WTC11 (cell line): ENCODE measurements around the gene TSC22D4. TPM values are rescaled to one million over a fixed set of nuclear protein-coding genes. Genes with fewer than 3 reads are reported as not detected.

ENCODE experiments used
- AR ChIP-seq: fragments of 250-450 bp; sonication (Bioruptor Pico); IDR thresholded peaks from 2 replicates; pipeline ENCODE4 v1.9.0; 2021; ENCODE audit warnings: mild to moderate bottlenecking
- E2F1 ChIP-seq: sonication (generic); formaldehyde crosslinking; IDR thresholded peaks from 2 replicates; pipeline ENCODE4 v1.8.0; 2022; ENCODE audit warnings: mild to moderate bottlenecking, missing genetic modification reagents
- ESRRA ChIP-seq: sonication (generic); formaldehyde crosslinking; IDR thresholded peaks from 2 replicates; pipeline ENCODE4 v1.8.1; 2022; ENCODE audit warnings: mild to moderate bottlenecking, missing genetic modification reagents, borderline replicate concordance
- JAZF1 ChIP-seq: fragments of 250-450 bp; sonication (Bioruptor Pico); IDR thresholded peaks from 2 replicates; pipeline ENCODE4 v1.9.0; 2021; ENCODE audit warnings: moderate library complexity, mild to moderate bottlenecking, inconsistent platforms
- KAT7 ChIP-seq: sonication (generic); formaldehyde crosslinking; IDR thresholded peaks from 2 replicates; pipeline ENCODE4 v1.8.1; 2023; ENCODE audit warnings: missing genetic modification reagents, mild to moderate bottlenecking, borderline replicate concordance
- MAX ChIP-seq: sonication (generic); formaldehyde crosslinking; IDR thresholded peaks from 2 replicates; pipeline ENCODE4 v1.8.0; 2022; ENCODE audit warnings: mild to moderate bottlenecking, missing genetic modification reagents
- NFE2L1 ChIP-seq: sonication (generic); formaldehyde crosslinking; IDR thresholded peaks from 2 replicates; pipeline ENCODE4 v1.8.1; 2023; ENCODE audit warnings: missing genetic modification reagents
- NR3C1 ChIP-seq: sonication (generic); formaldehyde crosslinking; conservative IDR thresholded peaks from 2 replicates; pipeline ENCODE4 v1.8.1; 2023; ENCODE audit warnings: low read depth, mild to moderate bottlenecking, missing genetic modification reagents
- PRRX2 ChIP-seq: fragments of 250-450 bp; sonication (Bioruptor Pico); IDR thresholded peaks from 2 replicates; pipeline ENCODE4 v1.8.0; 2021; ENCODE audit warnings: mild to moderate bottlenecking
- SOX15 ChIP-seq: fragments of 250-450 bp; sonication (Bioruptor Pico); IDR thresholded peaks from 2 replicates; pipeline ENCODE4 v1.9.0; 2021; ENCODE audit warnings: mild to moderate bottlenecking
- ZNF121 ChIP-seq: sonication (generic); formaldehyde crosslinking; IDR thresholded peaks from 2 replicates; pipeline ENCODE4 v1.8.0; 2023; ENCODE audit warnings: missing genetic modification reagents
- ZNF219 ChIP-seq: sonication (generic); formaldehyde crosslinking; IDR thresholded peaks from 2 replicates; pipeline ENCODE4 v1.8.0; 2023; ENCODE audit warnings: missing genetic modification reagents, mild to moderate bottlenecking, borderline replicate concordance
- ZNF281 ChIP-seq: sonication (generic); formaldehyde crosslinking; IDR thresholded peaks from 2 replicates; pipeline ENCODE4 v1.8.0; 2023; ENCODE audit warnings: mild to moderate bottlenecking, missing genetic modification reagents
- ZNF671 ChIP-seq: fragments of 250-450 bp; sonication (Bioruptor Pico); IDR thresholded peaks from 2 replicates; pipeline ENCODE4 v1.8.0; 2021; ENCODE audit warnings: mild to moderate bottlenecking
- total RNA-seq: library from RNA; stranded (reverse); gene quantifications from 3 replicates; pipeline ENCODE4 v1.2.3, GENCODE V29; 2021
- TF ChIP-seq, protein P1 (sequence below): sonication (generic); formaldehyde crosslinking; IDR thresholded peaks from 2 replicates; pipeline ENCODE4 v1.8.1; 2023; ENCODE audit warnings: mild to moderate bottlenecking, moderate library complexity, missing genetic modification reagents
- TF ChIP-seq, protein P2 (sequence below): sonication (generic); formaldehyde crosslinking; IDR thresholded peaks from 2 replicates; pipeline ENCODE4 v1.8.0; 2022; ENCODE audit warnings: missing genetic modification reagents
- TF ChIP-seq, protein P3 (sequence below): sonication (generic); formaldehyde crosslinking; IDR thresholded peaks from 2 replicates; pipeline ENCODE4 v1.8.1; 2023; ENCODE audit warnings: mild to moderate bottlenecking, missing genetic modification reagents, borderline replicate concordance
- TF ChIP-seq, protein P4 (sequence below): sonication (generic); formaldehyde crosslinking; IDR thresholded peaks from 2 replicates; pipeline ENCODE4 v1.8.0; 2023; ENCODE audit warnings: missing genetic modification reagents

Gene TSC22D4
- total RNA-seq, 1 experiment from 2014 or later = 34.5 TPM

DNA sequence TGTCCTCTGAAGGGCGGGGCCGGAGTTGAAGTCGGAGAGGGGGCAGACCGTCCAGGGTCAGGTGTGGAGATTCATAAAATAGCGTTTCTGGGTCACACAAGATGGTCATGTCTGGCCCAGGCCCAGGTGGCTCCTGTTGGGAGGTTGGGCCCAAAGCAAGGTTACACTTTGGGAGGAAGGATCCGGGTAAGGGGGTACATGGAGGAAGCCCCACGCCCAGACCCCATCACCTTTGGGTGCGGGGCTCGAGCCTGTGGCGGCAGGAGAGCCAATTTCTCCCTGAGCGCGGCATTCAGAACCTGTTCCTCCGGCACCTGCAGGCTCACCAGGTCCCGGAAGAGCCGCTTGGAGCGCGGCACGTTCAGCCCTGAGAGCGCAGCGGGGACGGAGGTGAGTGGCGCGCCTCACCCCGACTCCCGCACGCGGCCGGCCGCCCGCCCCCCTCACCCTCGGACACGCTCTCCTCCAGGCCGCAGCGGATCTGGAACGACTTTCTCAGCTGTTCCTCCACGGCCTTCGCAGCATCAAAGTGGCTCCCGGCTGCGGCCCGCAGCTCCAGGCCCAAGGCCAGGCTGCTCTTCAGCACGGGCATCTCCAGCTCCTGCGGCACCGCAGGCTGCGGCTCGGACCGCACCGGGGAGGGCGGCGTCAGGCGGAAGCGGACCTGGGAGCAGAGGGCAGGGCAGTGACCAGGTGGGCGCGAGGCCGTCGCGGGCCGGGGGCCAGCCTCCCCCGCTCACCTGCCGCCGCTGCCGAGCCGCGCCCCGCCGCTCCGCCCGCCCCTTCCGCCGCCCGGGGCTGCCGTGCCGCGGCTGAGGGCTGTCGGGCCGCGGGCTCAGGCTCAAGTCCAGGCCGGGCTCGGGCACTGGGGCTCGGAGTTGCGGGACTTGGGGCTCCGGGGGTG lies 43.4 kb downstream of the TSC22D4 start (continued):
- TF ChIP-seq MAX (CRISPR knock-in tag) = peak; percentile 64; the same call in 1 of the 2 replicates
- TF ChIP-seq NR3C1 (CRISPR knock-in tag) = no peak
- no peak for TF ChIP-seq SOX15 (CRISPR knock-in tag)
- peak; percentile 81 for TF ChIP-seq PRRX2 (CRISPR knock-in tag)
- TF ChIP-seq, protein P1, sequence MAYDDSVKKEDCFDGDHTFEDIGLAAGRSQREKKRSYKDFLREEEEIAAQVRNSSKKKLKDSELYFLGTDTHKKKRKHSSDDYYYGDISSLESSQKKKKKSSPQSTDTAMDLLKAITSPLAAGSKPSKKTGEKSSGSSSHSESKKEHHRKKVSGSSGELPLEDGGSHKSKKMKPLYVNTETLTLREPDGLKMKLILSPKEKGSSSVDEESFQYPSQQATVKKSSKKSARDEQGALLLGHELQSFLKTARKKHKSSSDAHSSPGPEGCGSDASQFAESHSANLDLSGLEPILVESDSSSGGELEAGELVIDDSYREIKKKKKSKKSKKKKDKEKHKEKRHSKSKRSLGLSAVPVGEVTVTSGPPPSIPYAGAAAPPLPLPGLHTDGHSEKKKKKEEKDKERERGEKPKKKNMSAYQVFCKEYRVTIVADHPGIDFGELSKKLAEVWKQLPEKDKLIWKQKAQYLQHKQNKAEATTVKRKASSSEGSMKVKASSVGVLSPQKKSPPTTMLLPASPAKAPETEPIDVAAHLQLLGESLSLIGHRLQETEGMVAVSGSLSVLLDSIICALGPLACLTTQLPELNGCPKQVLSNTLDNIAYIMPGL = peak; percentile 59; the same call in 1 of the 2 replicates
- no peak for TF ChIP-seq NFE2L1 (CRISPR knock-in tag)
- TF ChIP-seq AR = 0 out of 2 replicates have a peak, but pooled peaks have one; percentile 3
- 0 out of 2 replicates have a peak, but pooled peaks have one; percentile 47 for TF ChIP-seq ZNF671
- TF ChIP-seq, protein P2, sequence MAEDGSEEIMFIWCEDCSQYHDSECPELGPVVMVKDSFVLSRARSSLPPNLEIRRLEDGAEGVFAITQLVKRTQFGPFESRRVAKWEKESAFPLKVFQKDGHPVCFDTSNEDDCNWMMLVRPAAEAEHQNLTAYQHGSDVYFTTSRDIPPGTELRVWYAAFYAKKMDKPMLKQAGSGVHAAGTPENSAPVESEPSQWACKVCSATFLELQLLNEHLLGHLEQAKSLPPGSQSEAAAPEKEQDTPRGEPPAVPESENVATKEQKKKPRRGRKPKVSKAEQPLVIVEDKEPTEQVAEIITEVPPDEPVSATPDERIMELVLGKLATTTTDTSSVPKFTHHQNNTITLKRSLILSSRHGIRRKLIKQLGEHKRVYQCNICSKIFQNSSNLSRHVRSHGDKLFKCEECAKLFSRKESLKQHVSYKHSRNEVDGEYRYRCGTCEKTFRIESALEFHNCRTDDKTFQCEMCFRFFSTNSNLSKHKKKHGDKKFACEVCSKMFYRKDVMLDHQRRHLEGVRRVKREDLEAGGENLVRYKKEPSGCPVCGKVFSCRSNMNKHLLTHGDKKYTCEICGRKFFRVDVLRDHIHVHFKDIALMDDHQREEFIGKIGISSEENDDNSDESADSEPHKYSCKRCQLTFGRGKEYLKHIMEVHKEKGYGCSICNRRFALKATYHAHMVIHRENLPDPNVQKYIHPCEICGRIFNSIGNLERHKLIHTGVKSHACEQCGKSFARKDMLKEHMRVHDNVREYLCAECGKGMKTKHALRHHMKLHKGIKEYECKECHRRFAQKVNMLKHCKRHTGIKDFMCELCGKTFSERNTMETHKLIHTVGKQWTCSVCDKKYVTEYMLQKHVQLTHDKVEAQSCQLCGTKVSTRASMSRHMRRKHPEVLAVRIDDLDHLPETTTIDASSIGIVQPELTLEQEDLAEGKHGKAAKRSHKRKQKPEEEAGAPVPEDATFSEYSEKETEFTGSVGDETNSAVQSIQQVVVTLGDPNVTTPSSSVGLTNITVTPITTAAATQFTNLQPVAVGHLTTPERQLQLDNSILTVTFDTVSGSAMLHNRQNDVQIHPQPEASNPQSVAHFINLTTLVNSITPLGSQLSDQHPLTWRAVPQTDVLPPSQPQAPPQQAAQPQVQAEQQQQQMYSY (CRISPR knock-in tag) = 0 out of 2 replicates have a peak, but pooled peaks have one; percentile 11
- TF ChIP-seq, protein P3, sequence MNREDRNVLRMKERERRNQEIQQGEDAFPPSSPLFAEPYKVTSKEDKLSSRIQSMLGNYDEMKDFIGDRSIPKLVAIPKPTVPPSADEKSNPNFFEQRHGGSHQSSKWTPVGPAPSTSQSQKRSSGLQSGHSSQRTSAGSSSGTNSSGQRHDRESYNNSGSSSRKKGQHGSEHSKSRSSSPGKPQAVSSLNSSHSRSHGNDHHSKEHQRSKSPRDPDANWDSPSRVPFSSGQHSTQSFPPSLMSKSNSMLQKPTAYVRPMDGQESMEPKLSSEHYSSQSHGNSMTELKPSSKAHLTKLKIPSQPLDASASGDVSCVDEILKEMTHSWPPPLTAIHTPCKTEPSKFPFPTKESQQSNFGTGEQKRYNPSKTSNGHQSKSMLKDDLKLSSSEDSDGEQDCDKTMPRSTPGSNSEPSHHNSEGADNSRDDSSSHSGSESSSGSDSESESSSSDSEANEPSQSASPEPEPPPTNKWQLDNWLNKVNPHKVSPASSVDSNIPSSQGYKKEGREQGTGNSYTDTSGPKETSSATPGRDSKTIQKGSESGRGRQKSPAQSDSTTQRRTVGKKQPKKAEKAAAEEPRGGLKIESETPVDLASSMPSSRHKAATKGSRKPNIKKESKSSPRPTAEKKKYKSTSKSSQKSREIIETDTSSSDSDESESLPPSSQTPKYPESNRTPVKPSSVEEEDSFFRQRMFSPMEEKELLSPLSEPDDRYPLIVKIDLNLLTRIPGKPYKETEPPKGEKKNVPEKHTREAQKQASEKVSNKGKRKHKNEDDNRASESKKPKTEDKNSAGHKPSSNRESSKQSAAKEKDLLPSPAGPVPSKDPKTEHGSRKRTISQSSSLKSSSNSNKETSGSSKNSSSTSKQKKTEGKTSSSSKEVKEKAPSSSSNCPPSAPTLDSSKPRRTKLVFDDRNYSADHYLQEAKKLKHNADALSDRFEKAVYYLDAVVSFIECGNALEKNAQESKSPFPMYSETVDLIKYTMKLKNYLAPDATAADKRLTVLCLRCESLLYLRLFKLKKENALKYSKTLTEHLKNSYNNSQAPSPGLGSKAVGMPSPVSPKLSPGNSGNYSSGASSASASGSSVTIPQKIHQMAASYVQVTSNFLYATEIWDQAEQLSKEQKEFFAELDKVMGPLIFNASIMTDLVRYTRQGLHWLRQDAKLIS (CRISPR knock-in tag) = 0 out of 2 replicates have a peak, but pooled peaks have one; percentile 52
- 0 out of 2 replicates have a peak, but pooled peaks have one; percentile 10 for TF ChIP-seq E2F1 (CRISPR knock-in tag)
- 0 out of 2 replicates have a peak, but pooled peaks have one; percentile 2 for TF ChIP-seq ZNF121
- peak; percentile 59; the same call in 1 of the 2 replicates for TF ChIP-seq ZNF219 (CRISPR knock-in tag)
- TF ChIP-seq JAZF1 = no peak
- peak; percentile 94; the same call in 1 of the 2 replicates for TF ChIP-seq KAT7 (CRISPR knock-in tag)
- peak; percentile 81 for TF ChIP-seq ESRRA
- 0 out of 2 replicates have a peak, but pooled peaks have one; percentile 22 for TF ChIP-seq ZNF281
- TF ChIP-seq, protein P4, sequence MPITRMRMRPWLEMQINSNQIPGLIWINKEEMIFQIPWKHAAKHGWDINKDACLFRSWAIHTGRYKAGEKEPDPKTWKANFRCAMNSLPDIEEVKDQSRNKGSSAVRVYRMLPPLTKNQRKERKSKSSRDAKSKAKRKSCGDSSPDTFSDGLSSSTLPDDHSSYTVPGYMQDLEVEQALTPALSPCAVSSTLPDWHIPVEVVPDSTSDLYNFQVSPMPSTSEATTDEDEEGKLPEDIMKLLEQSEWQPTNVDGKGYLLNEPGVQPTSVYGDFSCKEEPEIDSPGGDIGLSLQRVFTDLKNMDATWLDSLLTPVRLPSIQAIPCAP (CRISPR knock-in tag) = 0 out of 2 replicates have a peak, but pooled peaks have one; percentile 52
- TF ChIP-seq, all 79 proteins: peak for 24
